ENCODE data around the gene SPATA22.
"Not testable (repeated sequence)": the region's sequence is repeated elsewhere in the genome, so short reads cannot be mapped to it uniquely, and the experiment has no call there.

Gene SPATA22, protein sequence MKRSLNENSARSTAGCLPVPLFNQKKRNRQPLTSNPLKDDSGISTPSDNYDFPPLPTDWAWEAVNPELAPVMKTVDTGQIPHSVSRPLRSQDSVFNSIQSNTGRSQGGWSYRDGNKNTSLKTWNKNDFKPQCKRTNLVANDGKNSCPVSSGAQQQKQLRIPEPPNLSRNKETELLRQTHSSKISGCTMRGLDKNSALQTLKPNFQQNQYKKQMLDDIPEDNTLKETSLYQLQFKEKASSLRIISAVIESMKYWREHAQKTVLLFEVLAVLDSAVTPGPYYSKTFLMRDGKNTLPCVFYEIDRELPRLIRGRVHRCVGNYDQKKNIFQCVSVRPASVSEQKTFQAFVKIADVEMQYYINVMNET

GRCh38 chr17:3471599-3471998, at the start of gene SPATA22:
TSS of gene SPATA22 (minus strand) at chr17:3471819. CDS start at chr17:3469325, 2,494 bp downstream.
- DNase-seq (ENCODE audit: extremely low read depth in 1 of 2, low read depth in 1 of 2), result no peak

DNA sequence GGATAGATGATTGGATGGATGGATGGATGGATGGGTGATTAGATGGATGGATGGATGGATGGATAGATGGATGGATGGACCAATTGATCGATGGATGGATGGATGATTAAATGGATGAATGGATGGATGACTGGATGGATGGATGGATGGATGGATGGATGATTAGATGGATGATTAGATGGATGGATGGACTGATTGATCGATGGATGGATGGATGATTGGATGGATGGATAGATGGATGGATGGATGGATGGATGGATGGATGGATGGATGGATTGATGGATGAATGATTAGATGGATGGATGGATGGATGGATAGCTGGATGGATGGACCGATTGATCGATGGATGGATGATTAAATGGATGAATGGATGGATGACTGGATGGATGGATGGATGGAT, 47.9 kb upstream of the SPATA22 start:
- not testable (repeated sequence) for DNase-seq (ENCODE audit: extremely low read depth in 1 of 2, low read depth in 1 of 2)

DNA sequence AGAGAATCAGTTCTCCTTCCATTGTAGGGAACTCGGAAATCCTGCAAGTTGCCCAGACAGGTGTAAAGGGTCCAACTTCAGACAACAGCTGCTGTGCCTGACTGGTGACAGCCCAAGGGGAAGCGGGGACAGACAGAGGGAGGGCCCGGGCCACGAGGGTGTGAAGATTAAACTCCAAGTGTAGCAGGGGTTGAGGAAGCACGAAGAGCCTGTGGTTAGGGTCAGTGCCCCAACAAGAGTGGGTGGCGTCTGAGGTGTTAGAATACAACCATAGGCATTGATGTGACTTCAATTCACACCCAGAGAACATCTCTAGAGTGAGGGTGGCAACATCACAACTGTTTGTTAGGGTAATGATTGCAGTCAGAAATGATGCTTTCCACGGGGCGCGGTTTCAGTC, 43.3 kb upstream of the SPATA22 start:
- no peak for DNase-seq (ENCODE audit: extremely low read depth in 1 of 2, low read depth in 1 of 2)

GRCh38 chr17:3514167-3514566, 42.5 kb upstream of the SPATA22 start:
- not testable (repeated sequence) for DNase-seq (ENCODE audit: extremely low read depth in 1 of 2, low read depth in 1 of 2)

- no peak for DNase-seq (ENCODE audit: extremely low read depth in 1 of 2, low read depth in 1 of 2)
Measured at GRCh38 chr17:3513305-3514035, 41.9 kb upstream of the SPATA22 start.

GRCh38 chr17:3512505-3513171, 41.0 kb upstream of the SPATA22 start:
- no peak for DNase-seq (ENCODE audit: extremely low read depth in 1 of 2, low read depth in 1 of 2)

GRCh38 chr17:3511852-3512504, 40.4 kb upstream of the SPATA22 start:
- no peak for DNase-seq (ENCODE audit: extremely low read depth in 1 of 2, low read depth in 1 of 2)

DNA sequence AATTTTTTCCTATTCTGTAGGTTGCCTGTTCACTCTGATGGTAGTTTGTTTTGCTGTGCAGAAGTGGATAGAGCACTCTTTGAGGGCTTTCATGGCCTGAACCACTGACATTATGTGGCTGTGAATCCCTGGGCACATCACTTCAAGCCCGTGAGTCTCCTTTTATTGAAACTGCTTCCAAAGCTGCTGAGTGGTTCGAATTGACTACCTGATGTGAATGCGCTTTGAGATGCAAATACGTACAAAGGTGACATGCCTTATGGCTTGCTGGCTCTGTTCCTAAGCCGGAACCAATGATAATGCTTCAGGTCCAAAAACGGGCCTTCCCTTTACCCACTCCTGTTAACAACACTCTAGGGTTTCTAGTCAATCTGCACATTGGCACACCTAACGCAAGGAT, 38.5 kb upstream of the SPATA22 start:
- no peak for DNase-seq (ENCODE audit: extremely low read depth in 1 of 2, low read depth in 1 of 2)

DNA sequence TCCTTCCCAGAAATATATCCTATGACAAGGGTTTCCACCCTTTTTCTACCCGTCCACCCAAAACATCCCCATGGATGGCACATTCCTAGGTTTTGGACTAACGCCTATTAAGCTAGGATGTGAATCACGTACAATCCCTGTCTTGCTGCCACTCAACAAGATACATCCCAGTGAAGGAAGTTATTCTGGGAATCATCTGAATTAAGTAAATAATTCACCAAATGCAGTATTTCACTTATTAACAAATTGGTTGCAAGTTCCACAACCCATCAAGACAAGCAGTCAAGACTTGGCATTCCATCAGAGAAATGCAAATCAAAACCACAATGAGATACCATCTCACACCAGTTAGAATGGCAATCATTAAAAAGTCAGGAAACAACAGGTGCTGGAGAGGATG, 36.2 kb upstream of the SPATA22 start:
- no peak for DNase-seq (ENCODE audit: extremely low read depth in 1 of 2, low read depth in 1 of 2)

DNA sequence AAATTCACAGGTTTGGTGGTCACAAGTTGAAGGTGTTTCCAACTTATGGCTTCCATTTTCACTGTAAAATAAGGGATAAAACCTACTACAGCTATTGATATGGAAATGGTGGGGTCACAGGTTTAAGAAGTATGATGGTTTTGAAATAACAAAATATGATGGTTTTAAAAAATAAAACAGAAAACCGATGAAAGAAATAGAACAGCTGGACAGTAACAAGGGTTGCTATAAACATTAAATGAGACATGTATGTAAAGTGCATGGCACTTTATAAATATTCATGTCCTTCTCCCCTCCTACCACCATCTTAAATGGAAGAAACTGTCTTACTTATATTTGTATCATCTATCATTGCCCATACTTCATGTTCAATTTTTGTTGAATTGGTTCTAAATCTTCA, 35.5 kb upstream of the SPATA22 start:
- no peak for DNase-seq (ENCODE audit: extremely low read depth in 1 of 2, low read depth in 1 of 2)

GRCh38 chr17:3506054-3506453, 34.4 kb upstream of the SPATA22 start:
- DNase-seq (ENCODE audit: extremely low read depth in 1 of 2, low read depth in 1 of 2), result no peak

DNA sequence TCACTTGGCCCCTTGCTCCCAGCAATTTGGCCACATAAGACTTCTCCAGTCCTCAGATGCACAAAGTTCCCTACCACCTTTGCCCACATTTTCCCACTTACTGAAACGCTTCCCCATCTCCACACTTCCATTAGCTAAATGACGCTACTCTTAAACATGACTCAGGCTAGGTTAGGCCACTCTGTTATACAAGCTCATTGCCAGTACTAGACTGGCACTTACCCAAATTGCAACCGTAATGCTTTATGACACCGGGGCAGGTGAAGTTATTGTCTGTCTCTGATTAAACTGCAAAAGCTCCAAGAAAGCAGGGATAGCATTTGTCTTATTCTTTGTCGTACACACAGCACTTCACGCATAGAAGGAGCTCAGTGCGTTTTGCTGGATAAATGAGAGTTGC, 33.4 kb upstream of the SPATA22 start:
- no peak for DNase-seq (ENCODE audit: extremely low read depth in 1 of 2, low read depth in 1 of 2)

DNA sequence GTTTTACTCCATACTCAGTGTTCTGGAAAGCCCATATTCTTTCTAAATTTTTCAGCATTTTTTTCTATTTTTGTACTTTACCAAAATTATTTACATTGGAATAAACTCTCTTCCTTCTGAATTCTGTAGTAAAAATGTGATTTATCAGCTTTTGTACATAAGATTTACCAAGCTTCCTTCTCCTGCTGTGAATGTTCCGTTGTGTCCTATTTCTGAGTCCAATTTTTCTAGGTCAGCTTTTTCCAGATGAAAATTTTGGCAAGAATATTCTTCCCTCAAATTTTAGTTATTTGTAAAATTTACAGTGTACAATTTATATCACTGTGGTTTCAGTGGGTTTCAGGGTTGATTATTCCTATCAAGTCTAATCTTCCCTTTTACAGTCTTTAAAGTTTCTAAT, 31.7 kb upstream of the SPATA22 start:
- no peak for DNase-seq (ENCODE audit: extremely low read depth in 1 of 2, low read depth in 1 of 2)

DNA sequence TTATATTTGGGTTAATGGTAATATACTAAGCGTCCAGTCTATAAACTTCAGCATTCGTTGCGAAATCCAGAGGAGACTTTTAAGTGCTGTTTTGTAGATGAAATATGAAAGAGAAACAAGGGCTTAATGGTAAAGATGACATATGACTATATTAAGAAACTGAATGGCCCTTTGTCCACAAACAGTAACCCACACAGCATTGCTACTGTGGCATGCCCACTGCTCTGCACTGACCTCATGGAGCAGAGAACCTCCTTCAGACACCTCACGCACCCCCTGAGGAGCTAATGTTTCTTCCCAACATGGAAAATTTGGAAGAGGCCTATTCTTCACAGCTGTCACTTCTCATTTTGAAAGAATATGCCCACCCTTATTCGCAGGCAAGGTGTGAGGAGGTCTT, 30.8 kb upstream of the SPATA22 start:
- no peak for DNase-seq (ENCODE audit: extremely low read depth in 1 of 2, low read depth in 1 of 2)

DNA sequence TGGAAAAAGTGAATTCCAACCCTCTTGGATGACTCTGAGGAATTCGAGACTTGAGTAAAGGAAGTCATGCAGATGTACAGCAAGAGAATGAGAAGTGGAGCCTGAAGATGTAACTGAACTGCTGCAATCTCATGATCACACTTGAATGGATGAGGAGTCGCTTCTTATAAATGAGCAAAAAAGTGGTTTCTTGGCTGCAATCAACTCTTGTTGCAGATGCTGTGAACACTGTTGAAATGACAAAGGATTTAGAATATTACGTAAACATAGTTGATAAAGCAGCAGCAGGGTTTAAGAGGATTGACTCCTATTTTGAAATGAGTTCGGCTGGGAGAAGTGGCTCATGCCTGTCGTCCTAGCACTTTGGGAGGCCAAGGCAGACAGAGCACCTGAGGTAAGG, 29.7 kb upstream of the SPATA22 start:
- no peak for DNase-seq (ENCODE audit: extremely low read depth in 1 of 2, low read depth in 1 of 2)

DNA sequence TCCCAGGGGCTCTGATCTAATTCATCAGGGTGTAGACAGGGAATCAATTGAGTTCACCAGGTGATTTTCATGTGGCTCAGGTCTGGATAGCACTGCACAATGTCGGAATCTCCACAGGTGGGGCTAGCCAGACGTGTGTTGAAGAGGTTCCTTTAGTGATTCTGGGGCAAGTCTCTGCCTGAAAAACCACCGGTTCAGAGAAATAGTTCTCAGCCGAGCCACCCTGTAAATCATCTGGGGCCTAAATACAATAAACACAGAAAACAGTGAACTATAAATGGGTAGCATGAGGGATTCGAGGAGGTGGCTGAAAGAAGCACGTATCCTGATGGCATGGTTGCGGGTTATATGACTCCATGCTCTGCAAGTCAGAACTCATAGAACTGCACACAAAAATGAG, 25.5 kb upstream of the SPATA22 start:
- no peak for DNase-seq (ENCODE audit: extremely low read depth in 1 of 2, low read depth in 1 of 2)

GRCh38 chr17:3485481-3486068, 14.0 kb upstream of the SPATA22 start:
- no peak for DNase-seq (ENCODE audit: extremely low read depth in 1 of 2, low read depth in 1 of 2)

DNA sequence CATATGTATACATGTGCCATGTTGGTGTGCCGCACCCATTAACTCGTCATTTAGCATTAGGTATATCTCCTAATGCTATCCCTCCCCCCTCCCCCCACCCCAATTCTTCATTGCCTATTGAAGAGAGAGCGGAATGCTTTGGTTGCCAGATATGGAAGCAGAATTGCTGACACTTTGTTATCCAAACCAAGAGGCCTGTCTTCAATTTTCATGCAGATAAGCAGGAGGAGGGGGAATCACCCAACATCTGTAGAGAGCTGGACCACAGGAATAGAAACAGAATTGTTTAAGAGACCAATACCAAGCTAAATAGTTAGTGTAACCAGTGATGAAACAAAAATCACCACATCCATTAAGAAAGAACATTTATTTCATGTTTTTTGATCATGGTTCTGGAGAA, 11.2 kb upstream of the SPATA22 start:
- no peak for DNase-seq (ENCODE audit: extremely low read depth in 1 of 2, low read depth in 1 of 2)

DNA sequence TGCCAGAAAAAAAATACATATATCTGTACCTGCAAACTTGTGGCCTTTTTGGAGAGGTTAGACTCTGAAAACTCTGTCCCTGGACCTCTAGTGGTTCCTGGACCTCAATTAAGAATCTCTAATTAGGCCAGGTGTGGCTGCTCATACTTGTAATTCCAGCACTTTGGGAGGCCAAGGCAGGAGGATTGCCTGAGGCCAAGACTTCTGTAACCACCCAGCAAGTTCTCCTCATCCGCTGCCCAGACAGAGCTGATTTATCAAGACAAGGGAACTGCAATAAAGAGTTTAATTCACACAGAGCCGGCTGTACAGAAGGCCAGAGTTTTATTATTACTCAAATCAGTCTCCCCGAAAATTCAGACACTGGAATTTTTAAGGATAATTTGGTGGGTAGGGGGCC, 8.4 kb upstream of the SPATA22 start:
- DNase-seq (ENCODE audit: extremely low read depth in 1 of 2, low read depth in 1 of 2), result no peak

- no peak for DNase-seq (ENCODE audit: extremely low read depth in 1 of 2, low read depth in 1 of 2)
Measured at GRCh38 chr17:3475812-3476610, 4.4 kb upstream of the SPATA22 start, which contains the start of gene ASPA. TSS of gene ASPA (plus strand) at chr17:3475997. CDS start at chr17:3476160, 163 bp downstream.

Data from stimulated activated CD8-positive, alpha-beta memory T cell treated with anti-CD3 and anti-CD28 coated beads, Interleukin-7, amount 100 ng/mL, for 48 hours (primary cell).